WTC11 (cell line): ENCODE measurements around the gene GPC6.

ENCODE experiments used
- CBFB ChIP-seq: sonication (generic); formaldehyde crosslinking; IDR thresholded peaks from 2 replicates; pipeline ENCODE4 v1.8.1; 2022; ENCODE audit warnings: mild to moderate bottlenecking, low read depth, missing genetic modification reagents
- ETV6 ChIP-seq: sonication (generic); formaldehyde crosslinking; IDR thresholded peaks from 2 replicates; pipeline ENCODE4 v1.8.1; 2022; ENCODE audit warnings: mild to moderate bottlenecking, missing genetic modification reagents
- GTF2I ChIP-seq: fragments of 250-450 bp; sonication (Bioruptor Pico); conservative IDR thresholded peaks from 2 replicates; pipeline ENCODE4 v1.4.0; 2021; ENCODE audit warnings: mild to moderate bottlenecking
- JUN ChIP-seq: sonication (generic); formaldehyde crosslinking; IDR thresholded peaks from 2 replicates; pipeline ENCODE4 v1.8.0; 2023; ENCODE audit warnings: mild to moderate bottlenecking, missing genetic modification reagents
- MXD4 ChIP-seq: fragments of 250-450 bp; sonication (Bioruptor Pico); IDR thresholded peaks from 2 replicates; pipeline ENCODE4 v1.8.0; 2021; ENCODE audit warnings: mild to moderate bottlenecking, moderate library complexity, borderline replicate concordance
- SP1 ChIP-seq: sonication (generic); formaldehyde crosslinking; conservative IDR thresholded peaks from 2 replicates; pipeline ENCODE4 v1.8.1; 2022; ENCODE audit warnings: missing genetic modification reagents
- TCF7 ChIP-seq: sonication (generic); formaldehyde crosslinking; IDR thresholded peaks from 2 replicates; pipeline ENCODE4 v1.8.0; 2022; ENCODE audit warnings: mild to moderate bottlenecking, low read depth, missing genetic modification reagents, moderate library complexity
- TEAD4 ChIP-seq: sonication (generic); formaldehyde crosslinking; IDR thresholded peaks from 2 replicates; pipeline ENCODE4 v1.8.0; 2022; ENCODE audit warnings: mild to moderate bottlenecking, missing genetic modification reagents
- TP53 ChIP-seq: sonication (generic); formaldehyde crosslinking; IDR thresholded peaks from 2 replicates; pipeline ENCODE4 v1.8.1; 2023; ENCODE audit warnings: mild to moderate bottlenecking, missing genetic modification reagents
- ZNF138 ChIP-seq: sonication (generic); formaldehyde crosslinking; conservative IDR thresholded peaks from 2 replicates; pipeline ENCODE4 v1.8.1; 2022; ENCODE audit warnings: mild to moderate bottlenecking, moderate library complexity, missing genetic modification reagents
- TF ChIP-seq, protein P1 (sequence below): fragments of 200-600 bp; IDR thresholded peaks from 2 replicates; pipeline ENCODE4 v1.8.0; 2022; ENCODE audit warnings: antibody characterized with exemption
- TF ChIP-seq, protein P2 (sequence below): sonication (generic); formaldehyde crosslinking; IDR thresholded peaks from 2 replicates; pipeline ENCODE4 v1.8.1; 2023; ENCODE audit warnings: mild to moderate bottlenecking, missing genetic modification reagents
- TF ChIP-seq, protein P3 (sequence below): sonication (generic); formaldehyde crosslinking; IDR thresholded peaks from 2 replicates; pipeline ENCODE4 v1.8.1; 2023; ENCODE audit warnings: mild to moderate bottlenecking, missing genetic modification reagents, moderate library complexity
- TF ChIP-seq, protein P4 (sequence below): sonication (generic); formaldehyde crosslinking; IDR thresholded peaks from 2 replicates; pipeline ENCODE4 v1.8.1; 2022; ENCODE audit warnings: low read depth, mild to moderate bottlenecking, moderate library complexity, missing genetic modification reagents, borderline replicate concordance

DNA sequence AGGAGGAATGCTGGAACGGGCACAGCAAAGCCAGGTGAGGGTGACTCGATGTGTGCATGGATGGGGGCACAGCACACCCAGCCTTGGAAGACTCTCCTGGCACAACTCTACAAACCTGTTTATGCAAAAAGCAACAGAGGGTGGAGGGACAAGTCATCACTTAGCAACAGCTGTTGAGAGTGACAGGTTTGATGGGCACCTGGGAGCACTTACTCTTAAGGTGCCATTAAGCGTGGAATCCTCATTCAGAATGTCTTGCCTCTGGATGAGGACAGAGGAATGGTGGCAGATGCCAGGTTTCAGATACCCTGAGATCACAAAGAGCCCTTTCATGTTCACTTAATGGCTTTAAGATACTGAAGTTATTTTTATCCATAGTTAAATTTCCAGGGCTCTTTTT, 1155.9 kb downstream of the GPC6 start:
- TF ChIP-seq TCF7 (CRISPR knock-in tag) (no peak), ZNF138 (CRISPR knock-in tag) (no peak), TP53 (CRISPR knock-in tag) (no peak), ETV6 (CRISPR knock-in tag) (no peak), MXD4 (CRISPR knock-in tag) (no peak), SP1 (CRISPR knock-in tag) (no peak), JUN (CRISPR knock-in tag) (no peak), GTF2I (CRISPR knock-in tag) (no peak), CBFB (no peak), TEAD4 (CRISPR knock-in tag) (no peak)
- TF ChIP-seq, protein P1, sequence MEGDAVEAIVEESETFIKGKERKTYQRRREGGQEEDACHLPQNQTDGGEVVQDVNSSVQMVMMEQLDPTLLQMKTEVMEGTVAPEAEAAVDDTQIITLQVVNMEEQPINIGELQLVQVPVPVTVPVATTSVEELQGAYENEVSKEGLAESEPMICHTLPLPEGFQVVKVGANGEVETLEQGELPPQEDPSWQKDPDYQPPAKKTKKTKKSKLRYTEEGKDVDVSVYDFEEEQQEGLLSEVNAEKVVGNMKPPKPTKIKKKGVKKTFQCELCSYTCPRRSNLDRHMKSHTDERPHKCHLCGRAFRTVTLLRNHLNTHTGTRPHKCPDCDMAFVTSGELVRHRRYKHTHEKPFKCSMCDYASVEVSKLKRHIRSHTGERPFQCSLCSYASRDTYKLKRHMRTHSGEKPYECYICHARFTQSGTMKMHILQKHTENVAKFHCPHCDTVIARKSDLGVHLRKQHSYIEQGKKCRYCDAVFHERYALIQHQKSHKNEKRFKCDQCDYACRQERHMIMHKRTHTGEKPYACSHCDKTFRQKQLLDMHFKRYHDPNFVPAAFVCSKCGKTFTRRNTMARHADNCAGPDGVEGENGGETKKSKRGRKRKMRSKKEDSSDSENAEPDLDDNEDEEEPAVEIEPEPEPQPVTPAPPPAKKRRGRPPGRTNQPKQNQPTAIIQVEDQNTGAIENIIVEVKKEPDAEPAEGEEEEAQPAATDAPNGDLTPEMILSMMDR = no peak
- TF ChIP-seq, protein P2, sequence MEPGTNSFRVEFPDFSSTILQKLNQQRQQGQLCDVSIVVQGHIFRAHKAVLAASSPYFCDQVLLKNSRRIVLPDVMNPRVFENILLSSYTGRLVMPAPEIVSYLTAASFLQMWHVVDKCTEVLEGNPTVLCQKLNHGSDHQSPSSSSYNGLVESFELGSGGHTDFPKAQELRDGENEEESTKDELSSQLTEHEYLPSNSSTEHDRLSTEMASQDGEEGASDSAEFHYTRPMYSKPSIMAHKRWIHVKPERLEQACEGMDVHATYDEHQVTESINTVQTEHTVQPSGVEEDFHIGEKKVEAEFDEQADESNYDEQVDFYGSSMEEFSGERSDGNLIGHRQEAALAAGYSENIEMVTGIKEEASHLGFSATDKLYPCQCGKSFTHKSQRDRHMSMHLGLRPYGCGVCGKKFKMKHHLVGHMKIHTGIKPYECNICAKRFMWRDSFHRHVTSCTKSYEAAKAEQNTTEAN = no peak
- TF ChIP-seq, protein P3, sequence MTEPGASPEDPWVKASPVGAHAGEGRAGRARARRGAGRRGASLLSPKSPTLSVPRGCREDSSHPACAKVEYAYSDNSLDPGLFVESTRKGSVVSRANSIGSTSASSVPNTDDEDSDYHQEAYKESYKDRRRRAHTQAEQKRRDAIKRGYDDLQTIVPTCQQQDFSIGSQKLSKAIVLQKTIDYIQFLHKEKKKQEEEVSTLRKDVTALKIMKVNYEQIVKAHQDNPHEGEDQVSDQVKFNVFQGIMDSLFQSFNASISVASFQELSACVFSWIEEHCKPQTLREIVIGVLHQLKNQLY = no peak
- TF ChIP-seq, protein P4, sequence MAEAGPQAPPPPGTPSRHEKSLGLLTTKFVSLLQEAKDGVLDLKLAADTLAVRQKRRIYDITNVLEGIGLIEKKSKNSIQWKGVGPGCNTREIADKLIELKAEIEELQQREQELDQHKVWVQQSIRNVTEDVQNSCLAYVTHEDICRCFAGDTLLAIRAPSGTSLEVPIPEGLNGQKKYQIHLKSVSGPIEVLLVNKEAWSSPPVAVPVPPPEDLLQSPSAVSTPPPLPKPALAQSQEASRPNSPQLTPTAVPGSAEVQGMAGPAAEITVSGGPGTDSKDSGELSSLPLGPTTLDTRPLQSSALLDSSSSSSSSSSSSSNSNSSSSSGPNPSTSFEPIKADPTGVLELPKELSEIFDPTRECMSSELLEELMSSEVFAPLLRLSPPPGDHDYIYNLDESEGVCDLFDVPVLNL (CRISPR knock-in tag) = no peak
